Stimulated activated CD4-positive, alpha-beta T cell treated with anti-CD3 and anti-CD28 coated beads, Interleukin-15, amount 100 ng/mL, for 24 hours (primary cell): Measurements from ENCODE around the gene RNF128.
A peak's percentile ranks its signal among the peaks of the same experiment; 100 is the strongest.
"Not testable (repeated sequence)": the region's sequence is repeated elsewhere in the genome, so short reads cannot be mapped to it uniquely, and the experiment has no call there.

ENCODE experiments used
- DNase-seq: peaks from one replicate; pipeline ENCODE4 v3.0.0-alpha.2; 2020

Gene RNF128

GRCh38 chrX:106751407-106751806, 24.9 kb downstream of the RNF128 start:
- DNase-seq = no peak

DNA sequence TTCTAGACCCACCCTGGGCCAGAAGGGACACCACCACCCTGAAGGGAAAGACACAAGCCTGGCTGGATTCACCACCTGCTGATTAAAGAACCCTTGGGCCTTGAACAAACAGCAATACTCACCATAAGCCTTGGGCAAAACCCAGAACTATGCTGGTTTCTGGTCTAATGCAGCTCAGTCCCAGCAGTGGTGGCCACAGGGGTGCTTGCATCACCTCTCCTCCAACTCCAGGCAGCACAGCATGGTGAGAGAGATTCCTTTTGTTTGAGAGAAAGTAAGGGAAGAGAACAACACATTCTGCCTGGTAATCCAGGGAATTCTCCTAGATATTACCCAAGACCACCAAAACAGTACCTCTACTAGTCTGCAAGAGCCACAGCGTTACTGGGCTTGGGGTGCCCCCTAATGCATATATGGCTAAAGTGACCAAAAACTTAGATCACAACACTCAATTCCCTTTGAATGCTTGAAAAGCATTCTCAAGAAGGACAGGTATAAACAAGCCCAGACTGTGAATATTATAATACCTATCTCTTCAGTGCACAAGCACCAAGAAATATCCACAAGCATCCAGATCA, 25.7 kb downstream of the RNF128 start:
- no peak for DNase-seq

- DNase-seq = not testable (repeated sequence)
Observed at GRCh38 chrX:106769288-106769687, 42.8 kb downstream of the RNF128 start.

- DNase-seq = no peak
Observed at GRCh38 chrX:106774981-106775380, 48.5 kb downstream of the RNF128 start.

- DNase-seq = no peak
Observed at GRCh38 chrX:106780264-106780663, 53.8 kb downstream of the RNF128 start.

GRCh38 chrX:106780664-106781377, 54.3 kb downstream of the RNF128 start:
- DNase-seq = no peak

- DNase-seq = no peak
Observed at GRCh38 chrX:106783716-106784115, 57.2 kb downstream of the RNF128 start.

GRCh38 chrX:106791495-106791894, 65.0 kb downstream of the RNF128 start:
- DNase-seq = no peak

- no peak for DNase-seq
Observed at GRCh38 chrX:106802063-106802387, 75.5 kb downstream of the RNF128 start.

DNA sequence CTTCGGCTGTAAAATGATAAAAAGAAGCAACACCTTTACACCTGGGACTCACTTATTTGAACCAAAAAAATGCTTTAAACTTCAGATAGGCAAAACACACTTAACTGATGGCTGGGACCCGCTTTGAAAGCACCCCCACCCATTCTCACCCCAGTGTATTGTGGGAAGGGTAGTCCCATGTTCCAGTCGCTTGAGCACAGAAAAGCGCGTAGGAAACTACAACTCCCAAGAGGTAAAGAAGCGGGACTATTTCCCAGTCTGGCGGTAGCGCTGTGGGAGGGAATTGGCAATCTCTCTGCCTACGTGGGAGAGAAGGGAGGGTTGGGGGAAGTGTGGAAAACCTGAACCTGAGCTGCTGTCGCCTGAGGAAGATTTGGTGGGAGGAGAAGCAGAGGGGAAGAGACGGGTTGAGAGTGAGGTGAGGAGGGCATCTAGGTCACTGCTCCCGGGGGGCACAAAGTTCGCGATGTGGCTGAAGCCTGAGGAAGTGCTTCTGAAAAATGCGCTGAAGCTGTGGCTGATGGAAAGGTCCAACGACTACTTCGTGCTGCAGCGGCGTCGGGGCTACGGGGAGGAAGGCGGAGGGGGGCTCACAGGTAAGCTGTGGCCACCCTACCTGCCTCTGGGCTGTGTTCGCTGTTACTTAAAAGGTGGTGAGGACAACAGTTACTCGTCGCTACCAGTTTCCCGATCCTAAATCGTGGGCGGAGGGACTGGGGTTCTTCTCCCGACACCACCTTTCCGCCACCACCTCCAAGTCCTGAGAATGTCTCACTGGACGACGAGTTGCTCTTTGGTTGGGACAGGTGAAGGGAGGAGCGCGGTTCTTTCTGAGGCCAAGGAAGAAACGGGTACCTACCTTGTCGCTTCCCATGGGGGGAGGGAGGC, 76.1 kb downstream of the RNF128 start, which contains the start of gene TBC1D8B:
Gene TBC1D8B (plus strand): TSS at position 286 of the 888 bp plus-strand sequence. CDS start 181 bp downstream, at position 467.
- peak; percentile 45 for DNase-seq

GRCh38 chrX:106811131-106811910, 84.8 kb downstream of the RNF128 start:
- no peak for DNase-seq

DNA sequence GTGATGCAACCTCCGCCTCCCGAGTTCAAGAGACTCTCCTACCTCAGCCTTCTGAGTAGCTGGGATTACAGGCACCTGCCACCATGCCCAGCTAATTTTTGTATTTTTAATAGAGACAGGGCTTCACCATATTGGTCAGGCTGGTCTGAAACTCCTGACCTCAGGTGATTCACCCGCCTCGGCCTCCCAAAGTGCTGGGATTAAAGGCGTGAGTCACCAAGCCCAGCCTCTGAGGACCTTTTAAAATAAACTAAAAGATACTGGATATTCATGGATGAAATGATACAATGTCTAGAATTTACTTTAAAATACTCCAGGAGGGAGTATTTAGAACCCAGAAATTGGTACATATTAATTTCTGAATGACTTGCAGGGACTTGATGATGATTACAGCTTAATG, 86.4 kb downstream of the RNF128 start:
- DNase-seq = not testable (repeated sequence)

DNA sequence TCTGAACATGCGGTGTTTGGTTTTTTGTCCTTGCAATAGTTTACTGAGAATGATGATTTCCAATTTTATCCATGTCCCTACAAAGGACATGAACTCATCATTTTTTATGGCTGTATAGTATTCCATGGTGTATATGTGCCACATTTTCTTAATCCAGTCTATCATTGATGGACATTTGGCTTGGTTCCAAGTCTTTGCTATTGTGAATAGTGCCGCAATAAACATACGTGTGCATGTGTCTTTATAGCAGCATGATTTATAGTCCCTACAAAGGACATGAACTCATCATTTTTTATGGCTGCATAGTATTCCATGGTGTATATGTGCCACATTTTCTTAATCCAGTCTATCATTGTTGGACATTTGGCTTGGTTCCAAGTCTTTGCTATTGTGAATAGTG, 87.6 kb downstream of the RNF128 start:
- not testable (repeated sequence) for DNase-seq
